ENCODE measurements around the gene PDE6D. TPM values are rescaled to one million over a fixed set of nuclear protein-coding genes. Genes with fewer than 3 reads are reported as not detected.

The PDE6D gene
- total and polyA plus RNA-seq, 2 of the 13 experiments (the other 11 are each of a cell fraction or from before 2014, with no cell fraction given), result 14.1 to 23.2 TPM

DNA sequence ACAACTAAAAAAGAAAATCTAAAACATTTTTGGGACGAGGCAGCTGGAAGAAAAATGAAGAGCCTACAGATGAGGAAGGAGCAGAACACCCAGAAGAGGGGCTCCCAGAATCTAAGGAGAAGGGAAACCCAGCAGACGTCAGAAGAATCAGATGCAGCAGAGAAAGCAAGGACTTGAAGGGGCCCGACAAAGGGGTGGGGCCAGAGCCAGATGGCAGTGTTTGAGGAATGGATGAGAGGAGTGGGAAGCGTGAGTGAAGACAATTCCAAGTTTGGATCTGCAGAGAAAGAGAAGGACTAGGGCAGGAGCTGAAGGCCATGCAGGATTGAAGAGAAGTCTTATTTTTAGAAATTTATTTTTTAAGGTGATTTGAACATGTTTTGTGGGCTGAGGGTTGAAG is 53.5 kb downstream of the PDE6D start (continued):
- TF ChIP-seq MEIS1 (CRISPR knock-in tag; IDR thresholded peaks at IDR 0.05; ENCODE audit: borderline replicate concordance) (no peak), SIN3A (IDR thresholded peaks at IDR 0.05; ENCODE audit: borderline replicate concordance, low read depth, low read length) (no peak), ZNF83 (CRISPR knock-in tag; IDR thresholded peaks at IDR 0.05; ENCODE audit: borderline replicate concordance) (no peak), SAFB2 (CRISPR knock-in tag; IDR thresholded peaks at IDR 0.05; ENCODE audit: borderline replicate concordance, low read depth) (no peak), PHB2 (IDR thresholded peaks at IDR 0.05; ENCODE audit: partially characterized antibody) (no peak), ZFP41 (CRISPR knock-in tag; IDR thresholded peaks at IDR 0.05; ENCODE audit: borderline replicate concordance) (no peak), ZFP1 (CRISPR knock-in tag; IDR thresholded peaks at IDR 0.05) (no peak), KDM5B (CRISPR knock-in tag; IDR thresholded peaks at IDR 0.05; ENCODE audit: borderline replicate concordance) (no peak), MAF1 (CRISPR knock-in tag; IDR thresholded peaks at IDR 0.05; ENCODE audit: borderline replicate concordance) (no peak), ZNF772 (CRISPR knock-in tag; IDR thresholded peaks at IDR 0.05) (no peak), CERS6 (CRISPR knock-in tag; IDR thresholded peaks at IDR 0.05) (no peak)
- TF ChIP-seq, protein P1, sequence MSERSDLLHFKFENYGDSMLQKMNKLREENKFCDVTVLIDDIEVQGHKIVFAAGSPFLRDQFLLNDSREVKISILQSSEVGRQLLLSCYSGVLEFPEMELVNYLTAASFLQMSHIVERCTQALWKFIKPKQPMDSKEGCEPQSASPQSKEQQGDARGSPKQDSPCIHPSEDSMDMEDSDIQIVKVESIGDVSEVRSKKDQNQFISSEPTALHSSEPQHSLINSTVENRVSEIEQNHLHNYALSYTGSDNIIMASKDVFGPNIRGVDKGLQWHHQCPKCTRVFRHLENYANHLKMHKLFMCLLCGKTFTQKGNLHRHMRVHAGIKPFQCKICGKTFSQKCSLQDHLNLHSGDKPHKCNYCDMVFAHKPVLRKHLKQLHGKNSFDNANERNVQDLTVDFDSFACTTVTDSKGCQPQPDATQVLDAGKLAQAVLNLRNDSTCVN (CRISPR knock-in tag; IDR thresholded peaks at IDR 0.05; ENCODE audit: borderline replicate concordance), result no peak

DNA sequence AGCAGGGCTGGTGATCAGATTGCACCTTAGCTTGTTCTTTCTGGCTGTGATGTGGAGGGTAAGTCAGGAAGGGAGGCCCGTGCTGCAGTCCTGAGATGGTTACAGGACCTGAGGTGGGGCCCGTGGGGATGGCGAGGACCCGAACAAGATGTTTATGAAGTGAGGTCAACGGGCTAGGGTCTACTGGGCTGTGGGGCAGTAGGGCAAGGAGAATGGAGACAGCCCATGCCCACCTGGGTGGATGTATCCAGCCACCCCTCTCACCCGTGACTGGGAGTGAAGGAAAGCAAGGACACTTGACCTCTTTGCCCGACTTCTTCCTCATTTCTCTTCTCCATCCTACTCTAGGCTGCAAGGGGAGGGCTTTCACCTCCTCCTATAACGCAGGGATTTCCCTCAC is 54.8 kb downstream of the PDE6D start:
- ChIA-PET CTCF (ENCODE audit: low intra/inter-chr PET ratio, low total read pairs) (no interaction called here), POLR2A (interaction anchor here (0.9 kb wide), 1 partner anchor 17 kb away, joined by 3 read pairs; no protein-coding TSS in a partner anchor)
- in situ Hi-C loops (cut with HindIII; ENCODE audit: extremely low pct_ligation_motif_present, low pct_unique_long_range_greater_than_20kb), result no loop called here
- TF ChIP-seq ZNF644 (CRISPR knock-in tag; IDR thresholded peaks at IDR 0.05; ENCODE audit: low read depth) (no peak), TBX3 (IDR thresholded peaks at IDR 0.05; ENCODE audit: borderline replicate concordance) (no peak), ZMYM4 (CRISPR knock-in tag; IDR thresholded peaks at IDR 0.05) (no peak), CBX2 (IDR thresholded peaks at IDR 0.05; ENCODE audit: low read depth, low read length) (no peak), CBX2 (CRISPR knock-in tag; IDR thresholded peaks at IDR 0.05; ENCODE audit: low read depth) (no peak), SAFB2 (CRISPR knock-in tag; IDR thresholded peaks at IDR 0.05; ENCODE audit: borderline replicate concordance, low read depth) (no peak), SMARCC2 (IDR thresholded peaks at IDR 0.05) (no peak), SP140L (CRISPR knock-in tag; IDR thresholded peaks at IDR 0.05; ENCODE audit: borderline replicate concordance) (no peak), ZKSCAN5 (CRISPR knock-in tag; IDR thresholded peaks at IDR 0.05) (no peak), TCF12 (IDR thresholded peaks at IDR 0.05) (no peak), TCF12 (CRISPR knock-in tag; IDR thresholded peaks at IDR 0.05) (no peak), BATF2 (CRISPR knock-in tag; IDR thresholded peaks at IDR 0.05) (no peak)

More for the DNA sequence above, 54.8 kb downstream of the PDE6D start:
- intact Hi-C loops (cut with micrococcal nuclease; ENCODE audit: unreplicated experiment), result no loop called here
- no peak for FAIRE-seq
- Histone ChIP-seq H3K4me3 (replicated peaks in 1 of 3; ENCODE audit: insufficient read depth in 1 of 3, low read depth in 2 of 3, low read length in 3 of 3) (no peak overlapping the region), H3K4me1 (ENCODE audit: insufficient read depth, low read length) (peaks cover 6% of the 10 kb centered on the region), H4K20me1 (ENCODE audit: insufficient read depth, low read length) (no peaks in the 10 kb centered on the region), H3K9me3 (ENCODE audit: low read length) (no peaks in the 10 kb centered on the region), H3K27me3 (ENCODE audit: control insufficient read depth in 1 of 2, insufficient read depth in 2 of 2, low read length in 2 of 2) (peaks cover 0 to 36% of the 10 kb centered on the region in 2 experiments; a peak in 2 of 5 replicates), H3K36me3 (replicated peaks in 1 of 2; ENCODE audit: control insufficient read depth in 1 of 2, insufficient read depth in 2 of 2, low read length in 2 of 2) (no peaks in the 10 kb centered on the region), H2AFZ (ENCODE audit: low read length) (no peak overlapping the region), H3K4me2 (ENCODE audit: low read depth, low read length) (no peak overlapping the region), H3K79me2 (ENCODE audit: insufficient read depth, low read length) (no peaks in the 10 kb centered on the region), H3K27ac (ENCODE audit: extremely low read length, insufficient read depth, low read length) (no peak overlapping the region), H3K9ac (ENCODE audit: insufficient read depth, low read depth, low read length) (no peak overlapping the region)
- no TSS peak for BruUV-seq (replicated peaks)
- ATAC-seq, result no peak
- WGBS (ENCODE audit: low lambda C conversion rate), result 31% methylated on average over 8 of the region's 8 CpGs
- no peak for DNase-seq (ENCODE audit: low spot score)
